Mesodermal cell (in vitro differentiated cells): ENCODE results near the gene AAGAB.

Experiments
- H3K27ac ChIP-seq: 2 replicates; pipeline ENCODE4 v1.7.0; 2013; ENCODE audit warnings: mild to moderate bottlenecking, low read depth, low read length, moderate library complexity; ENCODE audit not compliant: severe bottlenecking
- H3K36me3 ChIP-seq: 2 replicates; pipeline ENCODE4 v1.7.1; 2013; ENCODE audit warnings: mild to moderate bottlenecking, low read length, moderate library complexity; ENCODE audit not compliant: control insufficient read depth, insufficient read depth
- H3K4me1 ChIP-seq: one replicate; pipeline ENCODE4 v1.7.1; 2013; ENCODE audit warnings: mild to moderate bottlenecking, low read length; ENCODE audit not compliant: insufficient read depth, control insufficient read depth, poor library complexity, severe bottlenecking
- H3K4me3 ChIP-seq: 2 replicates; pipeline ENCODE4 v1.7.0; 2013; ENCODE audit warnings: low read length, control low read depth, mild to moderate bottlenecking; ENCODE audit not compliant: insufficient read depth, poor library complexity, severe bottlenecking; ENCODE audit errors: extremely low read depth
- H3K9me3 ChIP-seq: 2 replicates; pipeline ENCODE4 v1.7.1; 2013; ENCODE audit warnings: mild to moderate bottlenecking, low read length, moderate library complexity; ENCODE audit not compliant: control insufficient read depth
- WGBS, 2 experiments: methylation state at CpG; one replicate each; pipeline ENCODE4 v1.1.5; 2013; ENCODE audit warnings: missing lambda C conversion rate in 2 of 2; ENCODE audit not compliant: insufficient coverage in 2 of 2; 5-methylcytosine and 5-hydroxymethylcytosine counted together

Gene AAGAB

DNA sequence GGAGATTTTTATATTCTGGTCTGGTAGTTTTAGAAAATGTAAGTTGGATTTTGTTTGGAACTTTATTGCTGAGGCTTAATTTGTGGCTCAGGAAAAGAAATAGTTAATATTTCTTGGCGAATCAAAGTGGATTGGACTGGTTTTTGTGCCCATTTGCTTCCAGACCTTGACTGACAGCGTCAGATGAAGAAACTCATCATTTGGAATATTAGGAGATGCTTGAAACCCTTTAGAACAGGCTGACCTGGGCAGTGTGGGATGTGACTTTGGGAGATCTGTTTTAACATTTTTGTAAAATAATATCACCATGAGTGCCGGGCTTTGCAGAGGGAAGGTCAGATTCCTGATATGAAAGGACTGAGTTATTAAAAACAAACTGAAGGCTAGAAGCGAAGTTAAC lies 83.0 kb downstream of the AAGAB start:
- H3K36me3 ChIP-seq, result peaks cover 68% of the 10 kb centered on the region
- WGBS, 2 experiments, result 92 to 100% methylated on average over 3 to 4 of the region's 4 CpGs
- H3K27ac ChIP-seq, result no peak overlapping the region
- peaks cover 18% of the 10 kb centered on the region for H3K4me1 ChIP-seq
- no peaks in the 10 kb centered on the region for H3K9me3 ChIP-seq
- no peak overlapping the region for H3K4me3 ChIP-seq

DNA sequence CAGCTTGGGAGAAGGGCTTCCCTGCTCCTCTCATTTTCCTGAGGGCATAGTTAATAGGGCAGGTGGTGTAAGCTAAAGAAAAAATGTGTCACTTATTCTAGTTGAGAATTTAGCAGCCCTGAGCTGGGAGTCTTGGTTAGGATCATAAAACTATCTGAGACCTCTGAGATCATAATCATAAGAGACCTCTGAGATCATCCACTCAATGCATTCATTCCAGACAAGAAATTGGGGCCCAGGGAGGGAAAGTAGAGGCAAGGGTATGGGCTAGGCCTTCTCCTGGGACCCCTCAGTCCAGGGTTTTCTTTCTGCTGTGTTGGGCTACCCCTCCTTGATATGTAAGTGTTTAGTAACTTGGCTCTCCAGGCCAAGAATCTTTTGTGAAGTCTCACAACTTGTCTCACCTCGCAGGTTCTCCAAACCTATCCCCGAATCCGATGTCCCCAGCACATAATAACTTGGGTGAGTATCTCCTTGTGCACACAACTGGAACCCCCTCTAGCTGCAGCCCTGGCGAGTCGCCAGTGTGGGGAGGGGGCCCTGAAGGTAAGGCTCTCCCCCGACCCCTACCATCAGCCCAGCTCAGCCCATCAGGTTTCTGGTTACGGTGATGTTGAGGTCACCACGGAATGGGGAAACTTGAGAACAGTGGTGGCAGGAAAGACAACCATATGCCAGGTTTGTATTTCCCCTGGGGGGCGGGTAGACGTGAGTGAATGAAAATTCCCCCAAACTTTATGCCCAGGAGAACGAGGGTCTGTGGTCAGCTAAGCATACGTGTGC lies 84.1 kb downstream of the AAGAB start:
- H3K4me1 ChIP-seq, result peaks cover 18% of the 10 kb centered on the region
- WGBS, 2 experiments, result 92 to 100% methylated on average over 6 of the region's 12 CpGs
- peaks cover 69% of the 10 kb centered on the region for H3K36me3 ChIP-seq
- no peaks in the 10 kb centered on the region for H3K9me3 ChIP-seq
- no peak overlapping the region for H3K4me3 ChIP-seq
- no peak overlapping the region for H3K27ac ChIP-seq

DNA sequence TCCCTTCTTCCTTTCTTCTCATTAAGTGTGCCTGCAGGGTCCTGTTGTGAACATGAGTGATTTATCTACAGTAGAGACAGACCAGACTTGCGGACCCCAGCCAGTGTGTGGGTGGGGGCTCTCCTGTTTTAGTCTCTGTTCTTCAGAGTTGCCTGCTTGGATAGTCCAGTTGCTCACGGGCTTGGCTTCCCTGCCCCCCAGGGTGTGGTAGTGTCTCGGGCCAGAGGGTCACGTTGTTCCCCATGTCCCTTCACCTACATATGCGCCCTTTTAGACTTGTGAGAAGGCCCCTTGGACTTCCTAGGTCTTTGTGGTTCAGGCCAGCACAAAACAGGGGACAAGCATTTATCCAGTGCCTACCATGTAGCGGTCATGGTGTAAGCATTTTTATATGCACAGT lies 85.8 kb downstream of the AAGAB start:
- Histone ChIP-seq H3K36me3 (peaks cover 72% of the 10 kb centered on the region), H3K4me1 (peaks cover 23% of the 10 kb centered on the region), H3K4me3 (no peak overlapping the region), H3K27ac (no peak overlapping the region), H3K9me3 (no peaks in the 10 kb centered on the region)
- 83 to 94% methylated on average over 4 to 5 of the region's 6 CpGs for WGBS, 2 experiments

DNA sequence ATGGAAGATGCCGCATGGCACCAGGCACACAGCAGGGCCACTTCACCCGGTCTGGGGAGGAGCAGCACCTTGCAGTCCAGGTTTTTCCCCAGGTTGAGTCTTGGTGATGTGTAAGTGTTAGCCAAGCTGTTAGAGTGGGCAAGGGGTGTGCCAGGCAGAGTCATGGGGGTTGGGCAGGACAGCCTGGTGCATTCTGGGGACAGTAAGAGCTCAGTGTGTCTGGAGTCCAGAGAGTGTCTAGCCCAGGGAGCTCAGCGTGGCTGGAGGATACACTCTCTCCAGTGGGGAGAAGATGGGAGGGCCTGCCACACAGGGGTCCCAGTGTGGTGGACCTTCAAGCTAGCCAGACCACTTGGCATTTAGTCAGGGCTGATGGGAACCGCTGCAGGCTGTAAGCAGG lies 87.4 kb downstream of the AAGAB start:
- WGBS, 2 experiments, result 92 to 100% methylated on average over 3 to 4 of the region's 4 CpGs
- Histone ChIP-seq H3K4me3 (no peak overlapping the region), H3K4me1 (peaks cover 26% of the 10 kb centered on the region), H3K36me3 (peaks cover 59% of the 10 kb centered on the region), H3K27ac (no peak overlapping the region), H3K9me3 (no peaks in the 10 kb centered on the region)

DNA sequence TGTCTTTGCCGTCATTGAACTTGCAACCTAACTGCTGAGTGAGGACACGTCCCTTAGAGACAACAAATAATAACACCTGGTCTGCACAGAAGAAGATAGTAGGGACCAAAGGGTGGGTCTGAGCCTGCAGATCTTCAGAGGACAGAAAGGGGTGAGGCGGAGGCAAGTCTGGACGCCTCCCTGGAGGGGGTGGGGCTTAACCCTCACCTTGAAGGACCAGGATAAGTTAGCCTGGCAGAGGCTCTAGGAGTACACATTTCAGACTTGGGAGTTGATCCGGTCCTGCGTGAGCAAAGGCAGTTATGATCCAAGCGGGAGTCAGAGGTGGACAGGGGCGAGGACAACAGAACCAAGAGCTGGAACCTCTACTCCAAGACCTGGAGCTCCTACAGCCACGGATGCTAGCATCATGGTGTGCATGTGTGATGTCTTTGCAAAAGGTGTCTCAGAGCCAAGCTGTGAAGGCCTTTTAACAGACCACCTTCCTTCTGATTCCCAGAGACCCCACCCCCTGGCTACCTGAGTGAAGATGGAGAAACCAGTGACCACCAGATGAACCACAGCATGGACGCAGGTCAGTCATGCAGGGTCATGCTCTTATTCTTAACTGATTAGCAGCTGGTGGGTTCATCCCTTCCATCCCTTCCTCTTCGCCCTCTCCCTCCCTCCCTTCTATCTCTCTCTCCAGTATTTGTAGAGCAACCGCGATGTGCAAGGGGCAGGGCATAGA lies 88.0 kb downstream of the AAGAB start:
- Histone ChIP-seq H3K4me3 (no peak overlapping the region), H3K36me3 (peaks cover 53% of the 10 kb centered on the region), H3K4me1 (peaks cover 30% of the 10 kb centered on the region), H3K9me3 (no peaks in the 10 kb centered on the region), H3K27ac (peak overlapping the region; percentile 72)
- 82 to 85% methylated on average over 10 to 11 of the region's 13 CpGs for WGBS, 2 experiments

DNA sequence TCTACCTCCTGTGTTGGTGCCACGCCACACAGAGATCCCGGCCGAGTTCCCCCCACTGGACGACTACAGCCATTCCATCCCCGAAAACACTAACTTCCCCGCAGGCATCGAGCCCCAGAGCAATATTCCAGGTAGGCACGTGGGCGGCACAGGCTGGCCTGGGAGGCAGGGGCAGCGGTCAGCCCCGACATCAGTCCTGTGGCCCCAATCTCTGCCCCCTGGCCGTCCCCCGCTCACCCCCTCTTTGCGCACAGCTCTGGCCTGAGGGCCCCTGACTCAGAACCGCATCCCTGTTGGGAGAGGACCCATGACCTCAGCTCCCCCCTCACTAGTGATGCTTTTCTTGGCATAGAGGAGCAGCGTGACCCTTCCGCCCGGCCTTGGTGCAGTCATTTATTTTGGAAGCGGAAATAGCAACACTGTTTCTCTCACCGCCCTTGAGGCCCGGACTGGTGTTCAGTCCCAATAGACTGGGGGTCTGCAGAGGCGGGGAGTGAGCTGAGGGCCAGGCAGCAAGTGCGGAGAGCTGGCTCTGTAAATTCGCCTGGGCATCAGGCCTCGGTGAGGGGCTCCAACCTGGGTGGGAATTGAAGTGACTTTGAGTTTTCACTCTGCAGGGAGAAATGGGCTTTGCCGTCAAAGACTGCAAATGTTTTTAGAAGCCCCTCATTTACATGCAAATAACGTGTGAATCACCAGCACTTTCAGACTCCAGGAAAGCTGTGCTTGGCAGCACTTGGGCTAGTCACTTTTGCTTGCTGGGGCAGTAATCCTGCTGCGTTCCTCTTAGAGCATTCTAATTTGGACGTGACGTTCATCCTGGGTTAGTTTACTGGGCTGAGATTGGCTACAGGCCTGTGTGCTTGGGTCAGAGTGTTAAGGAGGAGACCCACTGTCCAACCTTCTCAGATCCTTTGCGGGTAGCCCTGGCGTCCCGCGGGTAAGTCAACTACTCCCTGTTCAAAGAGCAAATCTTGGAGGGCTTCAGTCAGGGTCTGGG lies 88.9 kb downstream of the AAGAB start:
- no peaks in the 10 kb centered on the region for H3K9me3 ChIP-seq
- H3K36me3 ChIP-seq, result peaks cover 48% of the 10 kb centered on the region
- H3K27ac ChIP-seq, result peak overlapping the region; percentile 72
- 41 to 49% methylated on average over 25 to 30 of the region's 34 CpGs for WGBS, 2 experiments
- H3K4me1 ChIP-seq, result peaks cover 31% of the 10 kb centered on the region
- H3K4me3 ChIP-seq, result no peak overlapping the region

DNA sequence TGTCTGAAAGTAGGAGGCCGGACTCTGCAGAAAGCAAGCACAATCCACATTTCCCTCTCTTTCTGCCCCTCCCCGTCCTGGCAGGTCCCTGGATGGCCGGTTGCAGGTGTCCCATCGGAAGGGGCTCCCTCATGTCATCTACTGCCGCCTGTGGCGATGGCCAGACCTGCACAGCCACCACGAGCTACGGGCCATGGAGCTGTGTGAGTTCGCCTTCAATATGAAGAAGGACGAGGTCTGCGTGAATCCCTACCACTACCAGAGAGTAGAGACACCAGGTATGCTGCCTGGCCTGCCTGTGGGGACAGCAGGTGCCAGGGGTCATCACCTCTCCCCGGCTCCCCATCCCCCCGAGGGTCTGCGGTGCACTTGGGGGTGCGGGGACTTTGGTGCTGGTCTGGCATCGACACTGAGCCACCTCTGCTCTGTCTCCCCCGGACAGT lies 89.6 kb downstream of the AAGAB start:
- Histone ChIP-seq H3K27ac (peak overlapping the region; percentile 72), H3K36me3 (peaks cover 43% of the 10 kb centered on the region), H3K9me3 (no peaks in the 10 kb centered on the region), H3K4me1 (peaks cover 31% of the 10 kb centered on the region), H3K4me3 (no peak overlapping the region)
- 58 to 61% methylated on average over 14 to 15 of the region's 17 CpGs for WGBS, 2 experiments

DNA sequence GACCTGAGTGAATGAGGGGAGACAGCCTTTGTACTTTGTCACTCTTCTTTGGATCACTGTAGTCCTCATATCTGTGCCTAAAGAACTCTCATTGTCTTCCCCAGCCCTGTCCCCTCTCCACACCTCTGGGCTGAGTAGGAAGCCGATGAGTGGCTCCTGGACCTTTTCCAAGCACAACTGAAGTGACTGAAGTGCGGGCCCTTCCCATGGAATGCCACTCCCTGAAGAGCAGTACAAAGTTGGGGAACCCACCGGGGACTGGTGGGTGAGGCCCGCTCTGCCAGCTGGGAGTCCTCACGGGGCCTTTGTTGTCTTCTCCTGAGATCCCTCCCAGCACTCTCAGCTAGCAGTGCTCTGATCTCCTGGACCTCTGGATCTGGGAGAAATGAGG lies 90.1 kb downstream of the AAGAB start:
- H3K9me3 ChIP-seq, result no peaks in the 10 kb centered on the region
- no peak overlapping the region for H3K4me3 ChIP-seq
- H3K36me3 ChIP-seq, result peaks cover 42% of the 10 kb centered on the region
- no peak overlapping the region for H3K27ac ChIP-seq
- peaks cover 31% of the 10 kb centered on the region for H3K4me1 ChIP-seq
- 82 to 85% methylated on average over 2 to 3 of the region's 5 CpGs for WGBS, 2 experiments

DNA sequence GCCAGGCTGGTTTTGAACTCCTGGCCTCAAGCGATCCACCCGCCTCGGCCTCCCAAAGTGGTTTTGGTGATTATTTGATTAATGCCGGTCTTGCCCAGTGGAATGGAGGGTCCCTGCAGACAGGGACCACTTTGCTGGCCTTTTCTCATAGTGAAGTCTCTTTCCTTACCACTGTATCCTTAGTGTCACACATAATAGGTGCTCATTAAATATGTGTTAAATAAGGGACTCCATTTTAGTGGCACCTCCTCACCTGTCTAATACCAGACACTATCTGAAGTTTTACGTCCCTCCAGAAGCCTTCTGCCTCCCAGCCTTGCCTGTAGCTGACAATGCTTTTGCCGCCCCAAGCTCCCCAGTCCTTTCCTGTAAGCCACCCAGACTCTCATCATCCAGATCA lies 91.3 kb downstream of the AAGAB start:
- no peaks in the 10 kb centered on the region for H3K9me3 ChIP-seq
- no peak overlapping the region for H3K4me3 ChIP-seq
- H3K36me3 ChIP-seq, result peaks cover 31% of the 10 kb centered on the region
- peaks cover 31% of the 10 kb centered on the region for H3K4me1 ChIP-seq
- no peak overlapping the region for H3K27ac ChIP-seq
- 100% methylated on average over 1 of the region's 6 CpGs; no CpG with 5 or more reads in 1 of the 2 experiments for WGBS, 2 experiments

DNA sequence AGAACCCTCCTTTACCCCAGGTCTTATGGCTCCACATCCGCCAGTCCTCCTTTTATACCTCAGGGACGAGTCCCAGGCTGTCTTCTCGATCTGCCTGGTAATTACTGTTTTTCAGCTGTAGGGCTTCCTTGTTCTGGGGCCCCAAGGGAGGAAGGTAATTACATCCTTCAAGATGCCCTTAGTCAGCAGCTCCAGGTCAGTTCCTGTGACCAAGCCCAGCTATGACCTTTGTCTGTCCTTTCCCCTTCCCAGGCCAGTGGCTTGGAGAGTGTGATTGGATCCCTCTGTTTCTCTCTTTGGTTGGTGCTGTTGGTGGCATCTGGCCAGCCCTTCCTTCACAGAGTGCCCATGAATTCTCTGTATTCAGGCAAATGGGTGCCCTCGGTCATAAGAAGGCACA lies 92.6 kb downstream of the AAGAB start:
- H3K4me3 ChIP-seq, result no peak overlapping the region

More for the DNA sequence above, 92.6 kb downstream of the AAGAB start:
- peaks cover 31% of the 10 kb centered on the region for H3K4me1 ChIP-seq
- 91 to 92% methylated on average over 1 to 4 of the region's 4 CpGs for WGBS, 2 experiments
- H3K9me3 ChIP-seq, result no peaks in the 10 kb centered on the region
- no peak overlapping the region for H3K27ac ChIP-seq
- H3K36me3 ChIP-seq, result peaks cover 18% of the 10 kb centered on the region
